Gastroesophageal sphincter (tissue), 4 donors: ENCODE measurements around the gene C4orf50. TPM values are rescaled to one million over a fixed set of nuclear protein-coding genes. Genes with fewer than 3 reads are reported as not detected.
"Not testable (repeated sequence)": the region's sequence is repeated elsewhere in the genome, so short reads cannot be mapped to it uniquely, and the experiment has no call there.

Source experiments
- ATAC-seq: fragments of 150-250 bp; one replicate; pipeline ENCODE4 v1.9.1; 2016; ENCODE audit warnings: mild to moderate bottlenecking, moderate library complexity
- H3K27ac ChIP-seq, 4 donors: fragments of 200-600 bp; sonication (generic) in 3 of 4; 1 replicate in 3 of 4; 2 replicates in 1 of 4; pipeline ENCODE4 v1.5.1; 2016 to 2019
- H3K27me3 ChIP-seq: fragments of 200-600 bp; sonication (generic); one replicate; pipeline ENCODE4 v1.5.1; 2019
- H3K36me3 ChIP-seq, 2 donors: fragments of 200-600 bp; sonication (generic); one replicate each; pipeline ENCODE4 v1.5.1; 2019; ENCODE audit warnings: control low read depth in 1 of 2
- H3K4me1 ChIP-seq, 3 donors: fragments of 200-600 bp; sonication (generic); 1 replicate in 2 of 3; 2 replicates in 1 of 3; pipeline ENCODE4 v1.5.1; 2016 to 2019; ENCODE audit warnings: control low read depth in 2 of 3
- H3K4me3 ChIP-seq, 2 donors: fragments of 200-600 bp; sonication (generic); one replicate each; pipeline ENCODE4 v1.5.1; 2019; ENCODE audit warnings: mild to moderate bottlenecking in 1 of 2, moderate library complexity in 1 of 2
- H3K9me3 ChIP-seq, 3 donors: fragments of 200-600 bp; sonication (generic); one replicate each; pipeline ENCODE4 v1.5.1; 2017 to 2019; ENCODE audit warnings: control low read depth in 2 of 3
- CTCF ChIP-seq, 4 experiments: fragments of 200-600 bp in 2 of 4; fragments of 450-650 bp in 2 of 4; sonication (generic) in 1 of 4; IDR thresholded peaks; one replicate each; pipeline ENCODE4 v1.5.1; 2017 to 2019; ENCODE audit warnings: antibody characterized with exemption in 4 of 4, mild to moderate bottlenecking in 2 of 4, moderate library complexity in 2 of 4
- EP300 ChIP-seq: sonication (generic); formaldehyde crosslinking; IDR thresholded peaks from one replicate; pipeline ENCODE4 v1.6.1; 2017; ENCODE audit warnings: antibody characterized with exemption, mild to moderate bottlenecking
- POLR2A ChIP-seq, 2 donors: fragments of 450-650 bp; IDR thresholded peaks; one replicate each; pipeline ENCODE4 v1.6.1; 2017; ENCODE audit warnings: antibody characterized with exemption in 2 of 2, mild to moderate bottlenecking in 2 of 2, moderate library complexity in 1 of 2
- POLR2AphosphoS5 ChIP-seq: sonication (generic); formaldehyde crosslinking; IDR thresholded peaks from one replicate; pipeline ENCODE4 v1.6.1; 2017; ENCODE audit warnings: antibody characterized with exemption
- WGBS, 2 donors: methylation state at CpG; one replicate each; pipeline ENCODE4 v1.1.5; 2018; ENCODE audit warnings: low coverage in 1 of 2; 5-methylcytosine and 5-hydroxymethylcytosine counted together
- total RNA-seq, 4 donors: library from RNA; depleted of rRNA; stranded (reverse); fragments of >200 nt; gene quantifications; one replicate each; pipeline ENCODE4 v1.1.0, GENCODE V29; 2016

The C4orf50 gene
- total RNA-seq, 4 donors from 2014 or later, result under 0.01 to 0.25 (median 0.12) TPM

GRCh38 chr4:5952975-5953951 lies 65.0 kb downstream of the C4orf50 start:
- Histone ChIP-seq H3K4me1 (no peaks in the 10 kb centered on the region), H3K4me3 (no peak overlapping the region), H3K36me3 (no peaks in the 10 kb centered on the region), H3K9me3 (no peaks in the 10 kb centered on the region), H3K27ac (no peak overlapping the region), H3K27me3 (peaks cover 86% of the 10 kb centered on the region)
- no peak for ATAC-seq
- 40% methylated on average over 3 of the region's 13 CpGs; no CpG with 5 or more reads in 1 of the 2 donors for WGBS, 2 donors
- TF ChIP-seq CTCF (IDR thresholded peaks at IDR 0.05) (no peak), EP300 (no peak), POLR2A (IDR thresholded peaks at IDR 0.05) (no peak), POLR2AphosphoS5 (no peak)

- Histone ChIP-seq H3K4me3 (no peak overlapping the region), H3K4me1 (no peaks in the 10 kb centered on the region), H3K27ac (no peak overlapping the region), H3K27me3 (peaks cover 86% of the 10 kb centered on the region), H3K9me3 (peaks cover 0 to 6% (median 0%) of the 10 kb centered on the region in 3 donors), H3K36me3 (no peaks in the 10 kb centered on the region)
- no peak for ATAC-seq
- TF ChIP-seq CTCF (IDR thresholded peaks at IDR 0.05), result no peak
- no peak for TF ChIP-seq POLR2AphosphoS5
- no peak for TF ChIP-seq EP300
- TF ChIP-seq POLR2A (IDR thresholded peaks at IDR 0.05), result no peak
- WGBS, 2 donors, result 64 to 75% methylated on average over 13 to 15 of the region's 22 CpGs
Measured at GRCh38 chr4:5952286-5952974, 65.8 kb downstream of the C4orf50 start.

GRCh38 chr4:5946653-5947052 lies 71.6 kb downstream of the C4orf50 start:
- H3K4me1 ChIP-seq, H3K36me3 ChIP-seq, H3K27ac ChIP-seq, ATAC-seq, H3K4me3 ChIP-seq: not testable (repeated sequence)
- Histone ChIP-seq H3K27me3 (peaks cover 74% of the 10 kb centered on the region), H3K9me3 (peaks cover 0 to 26% (median 0%) of the 10 kb centered on the region in 3 donors)
- 67 to 72% methylated on average over 6 of the region's 6 CpGs for WGBS, 2 donors

GRCh38 chr4:5945936-5946335 lies 72.3 kb downstream of the C4orf50 start:
- Histone ChIP-seq H3K9me3 (peaks cover 0 to 26% (median 0%) of the 10 kb centered on the region in 3 donors), H3K27me3 (peaks cover 71% of the 10 kb centered on the region), H3K36me3 (no peaks in the 10 kb centered on the region), H3K4me1 (no peaks in the 10 kb centered on the region), H3K27ac (no peak overlapping the region), H3K4me3 (no peak overlapping the region)
- TF ChIP-seq EP300, result no peak
- TF ChIP-seq POLR2A (IDR thresholded peaks at IDR 0.05), result no peak
- no peak for TF ChIP-seq CTCF (IDR thresholded peaks at IDR 0.05)
- no peak for TF ChIP-seq POLR2AphosphoS5
- WGBS, 2 donors, result 67% methylated on average over 1 of the region's 6 CpGs; no CpG with 5 or more reads in 1 of the 2 donors
- no peak for ATAC-seq

GRCh38 chr4:5945171-5945570 lies 73.1 kb downstream of the C4orf50 start:
- Histone ChIP-seq H3K4me3 (no peak overlapping the region), H3K36me3 (no peaks in the 10 kb centered on the region), H3K27ac (no peak overlapping the region), H3K27me3 (peaks cover 71% of the 10 kb centered on the region), H3K9me3 (peaks cover 0 to 33% (median 0%) of the 10 kb centered on the region in 3 donors), H3K4me1 (no peaks in the 10 kb centered on the region)
- no peak for ATAC-seq
- TF ChIP-seq EP300, result no peak
- TF ChIP-seq POLR2A (IDR thresholded peaks at IDR 0.05), result no peak
- TF ChIP-seq POLR2AphosphoS5, result no peak
- TF ChIP-seq CTCF (IDR thresholded peaks at IDR 0.05), result no peak
- 75 to 88% methylated on average over 5 to 8 of the region's 11 CpGs for WGBS, 2 donors
